Measurements from ENCODE around the gene DNM1.

DNA sequence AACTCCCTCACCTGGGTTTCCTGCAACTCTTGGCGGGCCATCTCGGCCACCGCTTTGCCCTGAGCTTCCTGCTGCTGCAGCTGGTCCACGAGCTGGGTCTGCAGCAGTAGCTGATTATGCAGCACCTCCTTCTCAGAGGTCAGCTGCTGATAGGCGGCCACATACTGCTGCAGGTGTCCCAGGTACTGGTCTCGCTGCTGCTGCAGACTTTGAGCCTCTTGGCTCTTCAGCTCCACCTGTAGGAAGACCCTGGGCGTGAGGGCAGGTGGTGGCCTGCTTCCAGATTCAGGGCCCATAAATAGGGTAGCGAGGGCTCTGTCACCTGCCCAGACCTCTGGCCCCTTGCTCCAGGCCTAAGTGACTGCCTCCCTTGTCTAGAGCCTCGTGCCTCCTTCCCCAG is 56.0 kb downstream of the DNM1 start:
- TF ChIP-seq, protein P1, sequence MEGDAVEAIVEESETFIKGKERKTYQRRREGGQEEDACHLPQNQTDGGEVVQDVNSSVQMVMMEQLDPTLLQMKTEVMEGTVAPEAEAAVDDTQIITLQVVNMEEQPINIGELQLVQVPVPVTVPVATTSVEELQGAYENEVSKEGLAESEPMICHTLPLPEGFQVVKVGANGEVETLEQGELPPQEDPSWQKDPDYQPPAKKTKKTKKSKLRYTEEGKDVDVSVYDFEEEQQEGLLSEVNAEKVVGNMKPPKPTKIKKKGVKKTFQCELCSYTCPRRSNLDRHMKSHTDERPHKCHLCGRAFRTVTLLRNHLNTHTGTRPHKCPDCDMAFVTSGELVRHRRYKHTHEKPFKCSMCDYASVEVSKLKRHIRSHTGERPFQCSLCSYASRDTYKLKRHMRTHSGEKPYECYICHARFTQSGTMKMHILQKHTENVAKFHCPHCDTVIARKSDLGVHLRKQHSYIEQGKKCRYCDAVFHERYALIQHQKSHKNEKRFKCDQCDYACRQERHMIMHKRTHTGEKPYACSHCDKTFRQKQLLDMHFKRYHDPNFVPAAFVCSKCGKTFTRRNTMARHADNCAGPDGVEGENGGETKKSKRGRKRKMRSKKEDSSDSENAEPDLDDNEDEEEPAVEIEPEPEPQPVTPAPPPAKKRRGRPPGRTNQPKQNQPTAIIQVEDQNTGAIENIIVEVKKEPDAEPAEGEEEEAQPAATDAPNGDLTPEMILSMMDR (IDR thresholded peaks at IDR 0.05) = no peak
- TF ChIP-seq POLR2A (IDR thresholded peaks at IDR 0.05) = no peak
